ENCODE measurements around the gene AP1M1.
A peak's percentile ranks its signal among the peaks of the same experiment; 100 is the strongest.

AP1M1 gene

GRCh38 chr19:16188521-16188920, 9.2 kb upstream of the AP1M1 start:
- TF ChIP-seq, protein P1, sequence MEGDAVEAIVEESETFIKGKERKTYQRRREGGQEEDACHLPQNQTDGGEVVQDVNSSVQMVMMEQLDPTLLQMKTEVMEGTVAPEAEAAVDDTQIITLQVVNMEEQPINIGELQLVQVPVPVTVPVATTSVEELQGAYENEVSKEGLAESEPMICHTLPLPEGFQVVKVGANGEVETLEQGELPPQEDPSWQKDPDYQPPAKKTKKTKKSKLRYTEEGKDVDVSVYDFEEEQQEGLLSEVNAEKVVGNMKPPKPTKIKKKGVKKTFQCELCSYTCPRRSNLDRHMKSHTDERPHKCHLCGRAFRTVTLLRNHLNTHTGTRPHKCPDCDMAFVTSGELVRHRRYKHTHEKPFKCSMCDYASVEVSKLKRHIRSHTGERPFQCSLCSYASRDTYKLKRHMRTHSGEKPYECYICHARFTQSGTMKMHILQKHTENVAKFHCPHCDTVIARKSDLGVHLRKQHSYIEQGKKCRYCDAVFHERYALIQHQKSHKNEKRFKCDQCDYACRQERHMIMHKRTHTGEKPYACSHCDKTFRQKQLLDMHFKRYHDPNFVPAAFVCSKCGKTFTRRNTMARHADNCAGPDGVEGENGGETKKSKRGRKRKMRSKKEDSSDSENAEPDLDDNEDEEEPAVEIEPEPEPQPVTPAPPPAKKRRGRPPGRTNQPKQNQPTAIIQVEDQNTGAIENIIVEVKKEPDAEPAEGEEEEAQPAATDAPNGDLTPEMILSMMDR (conservative IDR thresholded peaks at IDR 0.05): no peak
- H3K27ac ChIP-seq: no peak overlapping the region

GRCh38 chr19:16190198-16190597, 7.5 kb upstream of the AP1M1 start:
- H3K27ac ChIP-seq: no peak overlapping the region
- TF ChIP-seq, protein P1 (conservative IDR thresholded peaks at IDR 0.05): no peak

DNA sequence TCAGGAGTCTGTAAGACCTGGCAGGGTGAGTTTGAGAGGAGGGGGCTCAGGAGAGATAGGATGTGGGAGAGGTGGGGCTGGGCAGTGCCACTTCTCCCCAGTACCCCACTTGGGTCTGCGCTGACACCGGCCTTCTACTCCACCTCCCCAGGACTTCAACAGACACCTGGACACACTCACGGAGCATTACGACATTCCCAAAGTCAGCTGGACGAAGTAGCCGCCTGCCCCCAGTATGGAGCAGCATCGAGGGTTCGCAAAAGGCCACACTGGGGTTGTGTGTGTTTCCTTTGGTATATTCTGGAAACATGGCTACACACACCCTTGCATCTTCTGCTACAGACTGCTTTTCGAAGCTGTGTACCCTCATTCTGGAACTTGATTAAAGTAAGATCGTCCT, 7.0 kb upstream of the AP1M1 start:
- TF ChIP-seq, protein P1 (conservative IDR thresholded peaks at IDR 0.05): no peak
- H3K27ac ChIP-seq: no peak overlapping the region

GRCh38 chr19:16191216-16191908, 6.3 kb upstream of the AP1M1 start:
- H3K27ac ChIP-seq: no peak overlapping the region
- TF ChIP-seq, protein P1 (conservative IDR thresholded peaks at IDR 0.05): no peak

- H3K27ac ChIP-seq: no peak overlapping the region
- TF ChIP-seq, protein P1 (conservative IDR thresholded peaks at IDR 0.05): no peak
Observed at GRCh38 chr19:16193466-16193865, 4.2 kb upstream of the AP1M1 start.

- TF ChIP-seq, protein P1 (conservative IDR thresholded peaks at IDR 0.05): no peak
- H3K27ac ChIP-seq: peak overlapping the region; percentile 82
Observed at GRCh38 chr19:16197188-16197621, 506 bp upstream of the AP1M1 start.

DNA sequence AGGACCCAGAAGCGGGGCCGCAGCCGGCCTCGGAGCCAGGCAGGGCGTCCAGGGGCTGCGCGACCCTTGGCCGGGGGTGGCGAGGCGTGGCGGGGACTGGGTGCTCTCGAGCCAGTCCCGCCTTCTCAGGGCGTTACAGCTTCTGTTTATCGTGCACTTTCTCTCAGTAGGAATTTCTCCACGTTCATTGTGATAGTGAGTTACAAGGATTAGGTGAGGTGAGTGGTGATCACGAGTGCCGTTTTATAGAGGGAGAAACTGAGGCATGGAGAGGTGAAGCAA, 600 bp downstream of the AP1M1 start:
- TF ChIP-seq, protein P1 (conservative IDR thresholded peaks at IDR 0.05): no peak
- peak overlapping the region; percentile 82 for H3K27ac ChIP-seq

Data from VCaP (cell line).